ENCODE data around the gene FGR.
A peak's percentile ranks its signal among the peaks of the same experiment; 100 is the strongest.

The FGR gene

DNA sequence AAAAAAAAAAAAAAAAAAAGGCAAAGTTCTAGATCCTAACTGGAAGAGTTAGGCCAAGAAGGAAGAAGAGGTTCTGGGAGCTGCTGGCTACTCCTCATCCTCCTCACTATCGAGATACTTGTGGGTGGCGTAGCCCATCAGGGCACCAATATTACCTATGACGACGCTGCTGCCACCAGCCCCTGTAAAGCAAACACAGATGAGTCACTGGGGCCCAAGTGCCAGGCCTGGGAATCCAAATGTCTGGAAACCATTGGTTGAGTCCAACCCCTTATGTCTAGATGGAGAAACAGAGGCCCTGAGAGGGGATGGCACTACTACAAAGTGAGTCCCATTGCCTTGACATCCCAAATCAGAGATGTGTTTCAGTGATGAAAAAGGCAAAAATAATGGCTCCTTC lies 31.3 kb upstream of the FGR start:
- Mint-ChIP-seq H3K4me3 (no peak overlapping the region), H3K9me3 (no peaks in the 10 kb centered on the region), H3K36me3 (peaks cover 6 to 11% of the 10 kb centered on the region in 2 donors), H3K4me1 (peaks cover 21 to 32% of the 10 kb centered on the region in 2 donors), H3K27ac (no peak overlapping the region), H3K27me3 (no peaks in the 10 kb centered on the region)
- DNase-seq (no peak), ATAC-seq (replicated peaks) (no peak)

DNA sequence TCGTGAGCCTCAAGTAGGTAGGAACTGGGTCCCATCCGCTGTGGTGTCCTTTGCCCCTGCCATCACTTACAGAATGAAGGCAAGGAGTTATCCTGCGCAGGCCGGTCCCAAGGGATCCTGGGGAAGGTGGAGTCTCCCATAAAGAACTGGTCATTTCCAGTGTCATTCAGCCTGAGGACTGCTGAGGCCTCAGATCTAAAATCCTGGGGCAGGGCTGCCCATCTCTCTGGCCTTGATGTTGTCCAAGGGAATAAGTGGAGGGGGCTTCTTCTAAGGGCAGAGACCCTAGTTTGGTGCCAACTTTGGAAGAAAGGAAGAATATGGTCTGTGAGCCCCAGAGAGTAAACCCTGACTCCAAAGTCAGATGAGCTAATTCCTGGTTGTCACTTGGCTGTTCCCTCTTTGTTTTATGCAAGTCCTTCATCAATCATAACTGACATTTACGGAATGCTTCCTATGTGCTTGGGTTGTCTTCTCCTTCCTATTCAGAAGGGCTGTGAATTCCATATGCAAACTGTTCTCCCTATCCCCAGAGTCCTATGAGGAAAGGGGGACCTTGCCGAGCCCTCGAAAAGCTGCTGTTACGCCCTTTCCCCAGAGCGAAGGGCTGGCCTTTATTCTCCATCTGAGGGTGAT lies 30.1 kb upstream of the FGR start:
- no peaks in the 10 kb centered on the region for H3K9me3 Mint-ChIP-seq
- peaks cover 31 to 40% of the 10 kb centered on the region in 2 donors for H3K4me1 Mint-ChIP-seq
- H3K36me3 Mint-ChIP-seq: peaks cover 6 to 11% of the 10 kb centered on the region in 2 donors

DNA sequence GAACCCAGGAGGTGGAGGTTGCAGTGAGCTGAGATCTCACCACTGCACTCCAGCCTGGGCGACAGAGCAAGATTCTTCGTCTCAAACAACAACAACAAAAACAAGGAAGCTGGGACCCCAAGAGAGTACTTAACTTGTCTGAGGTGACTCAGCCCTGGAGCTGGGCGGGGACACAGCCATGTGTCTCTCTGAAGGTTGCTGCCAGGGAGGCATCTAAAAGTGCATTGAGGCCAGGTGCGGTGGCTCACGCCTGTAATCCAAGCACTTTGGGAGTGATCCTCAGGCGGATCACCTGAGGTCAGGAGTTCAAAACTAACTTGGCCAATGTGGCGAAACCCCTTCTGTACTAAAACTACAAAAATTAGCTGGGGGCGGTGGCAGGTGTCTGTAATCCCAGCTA lies 29.3 kb upstream of the FGR start:
- ATAC-seq (replicated peaks): no peak
- peaks cover 37 to 45% of the 10 kb centered on the region in 2 donors for H3K4me1 Mint-ChIP-seq
- no peak for DNase-seq
- H3K4me3 Mint-ChIP-seq: no peak overlapping the region
- no peak overlapping the region for H3K27ac Mint-ChIP-seq
- H3K36me3 Mint-ChIP-seq: peaks cover 6 to 11% of the 10 kb centered on the region in 2 donors
- no peaks in the 10 kb centered on the region for H3K27me3 Mint-ChIP-seq
- no peaks in the 10 kb centered on the region for H3K9me3 Mint-ChIP-seq

More for the DNA sequence above, 30.1 kb upstream of the FGR start:
- H3K27me3 Mint-ChIP-seq: no peaks in the 10 kb centered on the region
- ATAC-seq (replicated peaks) (no peak), DNase-seq (no peak)
- H3K4me3 Mint-ChIP-seq: no peak overlapping the region
- no peak overlapping the region for H3K27ac Mint-ChIP-seq

DNA sequence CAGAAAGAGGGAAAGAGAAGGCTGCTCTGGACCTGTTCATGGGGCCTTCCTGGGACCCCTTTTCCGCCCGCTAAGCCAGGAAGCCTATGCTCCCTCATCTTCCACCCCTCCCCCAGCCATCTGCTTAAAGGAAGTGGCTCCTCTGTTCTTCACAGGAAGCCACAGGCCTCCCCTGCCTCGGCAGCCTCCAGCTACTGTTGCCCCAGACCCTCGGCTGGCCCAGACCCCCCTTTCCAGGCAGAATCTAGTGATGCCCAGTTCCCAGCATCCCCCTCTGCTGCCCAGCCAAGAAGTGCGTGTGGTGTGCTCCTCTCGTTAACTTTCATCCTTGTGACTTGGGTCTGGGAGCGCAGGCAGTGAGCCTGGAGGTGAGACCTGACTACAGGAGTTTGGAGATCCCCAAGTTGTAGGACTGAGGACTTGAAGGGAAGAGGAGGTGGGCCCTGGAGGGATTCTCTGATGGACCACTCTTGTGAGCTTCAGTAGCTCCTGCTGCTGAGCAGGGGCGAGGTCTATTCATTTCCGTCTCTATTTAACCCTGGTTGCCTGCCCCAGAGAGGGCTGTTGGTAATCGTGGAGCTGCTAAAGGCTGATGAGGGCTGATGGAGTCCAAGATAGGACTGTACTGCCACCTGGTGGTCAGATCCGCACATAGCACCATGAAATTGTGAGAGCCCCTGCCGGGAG lies 27.9 kb upstream of the FGR start:
- H3K9me3 Mint-ChIP-seq: no peaks in the 10 kb centered on the region
- ATAC-seq (replicated peaks): peak; percentile 60 to 64
- peak; percentile 83 for DNase-seq
- no peaks in the 10 kb centered on the region for H3K27me3 Mint-ChIP-seq
- peaks cover 4 to 11% of the 10 kb centered on the region in 2 donors for H3K36me3 Mint-ChIP-seq
- peak overlapping the region; percentile 100 for H3K27ac Mint-ChIP-seq
- H3K4me3 Mint-ChIP-seq: peak overlapping the region; percentile 73 to 75
- H3K4me1 Mint-ChIP-seq: peaks cover 46 to 52% of the 10 kb centered on the region in 2 donors

DNA sequence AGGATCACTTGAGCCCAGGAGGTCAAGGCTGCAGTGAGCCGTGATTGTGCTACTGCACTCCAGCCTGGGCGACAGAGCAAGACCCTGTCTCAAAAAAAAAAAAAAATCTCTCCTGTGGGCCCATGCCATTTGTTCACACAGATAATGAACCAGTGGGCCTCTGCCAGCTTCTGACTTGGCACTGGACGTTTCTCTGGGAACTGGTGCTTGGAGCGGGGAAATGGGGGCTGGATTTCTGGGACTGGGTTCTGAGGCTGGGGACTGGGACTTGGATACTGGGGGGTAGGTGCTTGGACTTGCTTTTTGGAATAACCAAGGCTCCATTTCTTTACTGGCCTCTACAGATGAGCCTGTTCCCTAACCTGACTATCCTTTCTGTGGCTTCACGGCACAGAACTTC lies 27.3 kb upstream of the FGR start:
- Mint-ChIP-seq H3K36me3 (peaks cover 4 to 8% of the 10 kb centered on the region in 2 donors), H3K9me3 (no peaks in the 10 kb centered on the region), H3K27ac (peak overlapping the region; percentile 100), H3K27me3 (no peaks in the 10 kb centered on the region), H3K4me1 (peaks cover 46 to 52% of the 10 kb centered on the region in 2 donors), H3K4me3 (no peak overlapping the region)
- no peak for DNase-seq
- ATAC-seq (replicated peaks): no peak

DNA sequence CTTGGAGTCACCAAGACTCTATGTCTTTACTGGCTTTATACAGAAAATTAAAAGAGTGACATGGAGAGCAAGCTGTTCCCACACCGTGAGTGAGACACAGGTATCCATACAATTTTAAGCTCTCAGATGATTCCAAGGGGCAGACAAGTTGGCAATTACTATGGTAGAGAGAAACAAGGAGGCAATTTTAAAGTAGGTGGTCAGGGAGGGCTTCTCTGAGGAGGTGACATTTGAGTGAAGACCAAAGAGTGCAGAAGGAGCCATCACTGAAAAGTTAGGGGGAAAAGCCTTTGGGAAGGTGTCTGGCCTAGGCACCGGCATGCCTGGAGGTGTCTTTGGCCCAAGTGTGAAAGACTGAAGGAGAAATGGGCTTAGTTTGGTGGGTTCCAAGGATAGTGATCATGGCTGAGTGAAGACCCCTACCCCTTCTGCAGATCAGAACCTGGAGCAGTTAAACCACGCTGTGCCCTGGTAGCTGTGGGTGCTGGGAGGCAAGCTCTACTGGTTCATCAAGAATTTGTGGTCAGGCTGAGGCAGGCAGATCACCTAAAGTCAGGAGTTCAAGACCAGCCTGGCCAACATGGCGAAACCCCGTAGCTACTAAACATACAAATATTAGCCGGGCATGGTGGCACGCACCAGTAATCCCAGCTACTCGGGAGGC lies 26.6 kb upstream of the FGR start:
- ATAC-seq (replicated peaks) (no peak), DNase-seq (no peak)
- Mint-ChIP-seq H3K27ac (peak overlapping the region; percentile 68), H3K4me3 (peak overlapping the region in 1 of 2 donors; percentile 13), H3K4me1 (peaks cover 44 to 55% of the 10 kb centered on the region in 2 donors), H3K9me3 (no peaks in the 10 kb centered on the region), H3K36me3 (peaks cover 4% of the 10 kb centered on the region in 2 donors), H3K27me3 (no peaks in the 10 kb centered on the region)

DNA sequence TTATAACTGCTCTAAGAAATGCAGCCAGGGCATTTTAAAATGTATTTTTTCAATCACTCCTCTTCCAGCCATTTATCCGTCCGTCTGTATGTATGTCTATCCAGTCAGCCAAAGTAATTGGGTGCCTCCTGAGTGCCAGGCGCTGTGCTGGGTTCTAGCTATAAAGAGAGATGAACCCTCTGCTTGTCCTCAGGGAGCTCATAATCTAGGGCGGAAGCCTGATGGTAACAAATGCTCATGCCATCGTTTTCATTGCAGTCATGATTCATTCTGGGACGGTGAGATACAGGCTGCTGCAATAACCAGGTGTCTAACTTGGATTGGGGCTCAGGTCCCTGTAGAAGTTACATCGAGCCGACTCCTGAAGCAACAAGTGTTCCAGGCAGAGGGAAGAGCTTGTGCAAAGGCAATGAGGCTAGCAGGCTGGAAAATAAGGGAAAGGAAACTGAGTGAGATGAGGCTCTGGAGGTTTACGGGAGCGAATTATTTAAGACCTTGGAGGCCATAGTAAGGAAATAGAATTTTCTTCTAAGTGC lies 25.4 kb upstream of the FGR start:
- no peak for DNase-seq
- Mint-ChIP-seq H3K4me3 (peak overlapping the region; percentile 89 to 93), H3K27ac (peak overlapping the region; percentile 99), H3K4me1 (peaks cover 49 to 67% of the 10 kb centered on the region in 2 donors), H3K9me3 (no peaks in the 10 kb centered on the region), H3K27me3 (no peaks in the 10 kb centered on the region), H3K36me3 (no peaks in the 10 kb centered on the region)
- no peak for ATAC-seq (replicated peaks)

DNA sequence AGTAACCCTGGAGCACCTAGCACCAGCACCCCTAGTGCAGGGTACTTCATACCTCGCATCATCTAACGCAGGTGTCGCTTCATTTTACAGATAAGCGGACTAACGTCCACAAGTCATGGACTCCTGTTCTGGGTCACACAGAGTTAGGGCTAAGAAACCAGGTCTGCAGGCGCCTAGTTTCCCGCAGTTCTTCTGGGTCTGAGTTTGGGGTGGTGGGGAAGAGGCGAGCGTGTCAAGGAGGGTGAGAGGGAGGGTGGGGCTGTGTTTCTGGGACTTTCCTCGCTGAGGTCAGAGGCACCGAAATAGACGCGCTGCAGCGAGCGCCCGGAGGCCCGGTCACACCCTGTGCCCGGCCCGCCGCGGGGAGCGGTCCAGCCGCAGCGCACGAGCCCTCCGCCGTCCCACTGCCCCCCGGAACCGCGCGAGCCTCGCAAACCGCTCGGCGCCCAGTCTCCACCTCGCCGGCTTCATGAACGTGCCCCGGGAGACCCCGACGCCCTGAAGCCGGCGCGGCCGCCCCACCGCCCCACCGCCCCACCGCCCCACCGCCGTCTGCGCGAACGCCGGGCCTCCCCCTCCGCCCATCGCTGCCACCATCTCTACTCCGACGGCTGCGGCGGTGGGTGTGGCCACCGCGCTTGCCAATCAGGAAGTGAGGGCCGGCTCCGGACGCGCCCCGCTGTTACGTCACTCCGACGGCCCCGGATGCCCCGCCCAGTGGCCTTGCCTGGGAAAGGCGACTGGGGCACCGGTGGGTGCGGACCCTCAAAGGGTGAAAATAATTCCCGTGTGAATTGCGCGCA lies 24.7 kb upstream of the FGR start:
- H3K36me3 Mint-ChIP-seq: no peaks in the 10 kb centered on the region
- peak overlapping the region; percentile 99 for H3K27ac Mint-ChIP-seq
- no peaks in the 10 kb centered on the region for H3K27me3 Mint-ChIP-seq
- H3K4me1 Mint-ChIP-seq: peaks cover 55 to 74% of the 10 kb centered on the region in 2 donors
- no peaks in the 10 kb centered on the region for H3K9me3 Mint-ChIP-seq
- ATAC-seq (replicated peaks) (peak; percentile 78 to 81), DNase-seq (peak; percentile 87)
- peak overlapping the region; percentile 89 to 93 for H3K4me3 Mint-ChIP-seq

DNA sequence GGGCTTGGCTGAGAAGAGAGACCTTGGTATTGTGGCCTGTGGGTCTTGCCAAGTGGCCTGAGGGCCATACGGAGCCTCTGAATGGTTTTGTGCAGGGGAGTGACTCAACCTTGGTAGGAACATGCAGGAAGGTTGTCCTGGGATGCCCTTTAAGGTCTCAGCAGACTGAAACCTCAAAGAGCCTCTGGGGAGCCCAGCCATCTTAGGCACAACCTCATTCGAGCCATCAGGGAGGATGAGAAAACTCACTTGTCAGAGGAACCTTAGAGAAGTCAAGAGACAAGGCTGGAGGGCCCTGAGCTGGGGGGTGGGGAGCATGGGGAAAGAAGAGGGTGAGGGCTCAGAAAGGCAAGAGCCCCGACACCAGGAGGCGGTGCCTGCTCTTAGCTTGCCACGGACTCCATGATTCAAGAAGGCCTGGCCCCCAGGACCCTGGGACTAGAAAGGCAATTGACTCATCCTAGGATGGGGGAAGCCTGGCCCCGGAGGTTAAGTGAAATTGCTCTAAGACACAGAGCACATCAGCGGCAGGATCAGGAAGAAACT lies 24.0 kb upstream of the FGR start:
- DNase-seq: peak; percentile 78
- peak; percentile 46 to 50 for ATAC-seq (replicated peaks)
- no peaks in the 10 kb centered on the region for H3K36me3 Mint-ChIP-seq
- peaks cover 55 to 75% of the 10 kb centered on the region in 2 donors for H3K4me1 Mint-ChIP-seq
- peak overlapping the region; percentile 99 for H3K27ac Mint-ChIP-seq
- H3K27me3 Mint-ChIP-seq: no peaks in the 10 kb centered on the region
- no peaks in the 10 kb centered on the region for H3K9me3 Mint-ChIP-seq
- H3K4me3 Mint-ChIP-seq: peak overlapping the region; percentile 80 to 89

DNA sequence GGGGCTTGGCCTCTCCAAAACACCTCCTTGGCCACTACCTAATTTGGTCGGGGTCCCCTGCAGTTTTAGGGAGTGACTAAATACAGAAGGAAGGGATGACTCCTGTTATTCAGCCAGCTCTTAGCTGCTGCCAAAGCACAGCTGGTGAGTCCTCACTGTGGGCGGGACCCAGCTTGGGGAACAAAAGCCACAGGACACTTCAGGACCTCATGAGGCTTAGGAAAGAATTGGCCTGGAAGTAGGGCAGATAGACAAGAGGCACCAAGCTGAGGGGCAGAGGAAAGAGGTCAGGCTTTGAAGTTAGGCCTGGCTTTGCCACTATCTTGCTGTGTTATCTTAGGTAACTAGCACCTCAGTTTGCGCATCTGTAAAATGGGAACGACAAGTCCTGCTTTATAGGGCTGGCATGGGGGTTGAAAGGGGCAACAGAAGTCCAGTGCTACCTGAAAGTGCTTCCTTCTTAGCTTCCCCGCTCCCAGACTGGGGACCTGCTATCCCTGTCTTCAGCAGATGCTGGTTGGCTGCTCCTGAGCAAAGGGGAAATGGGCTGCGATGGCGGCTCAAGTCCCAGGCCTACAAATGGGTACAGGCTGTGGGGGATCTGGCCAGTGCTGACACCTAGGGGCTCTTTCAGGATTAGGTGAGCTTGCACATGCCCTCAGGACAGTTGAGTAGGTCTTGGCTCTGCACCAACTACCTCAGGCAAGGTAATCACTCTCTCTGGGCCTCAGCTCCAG lies 21.3 kb upstream of the FGR start:
- no peaks in the 10 kb centered on the region for H3K27me3 Mint-ChIP-seq
- no peaks in the 10 kb centered on the region for H3K9me3 Mint-ChIP-seq
- DNase-seq (no peak), ATAC-seq (replicated peaks) (no peak)
- H3K4me1 Mint-ChIP-seq: peaks cover 41 to 61% of the 10 kb centered on the region in 2 donors
- no peak overlapping the region for H3K27ac Mint-ChIP-seq
- H3K36me3 Mint-ChIP-seq: no peaks in the 10 kb centered on the region
- H3K4me3 Mint-ChIP-seq: no peak overlapping the region

DNA sequence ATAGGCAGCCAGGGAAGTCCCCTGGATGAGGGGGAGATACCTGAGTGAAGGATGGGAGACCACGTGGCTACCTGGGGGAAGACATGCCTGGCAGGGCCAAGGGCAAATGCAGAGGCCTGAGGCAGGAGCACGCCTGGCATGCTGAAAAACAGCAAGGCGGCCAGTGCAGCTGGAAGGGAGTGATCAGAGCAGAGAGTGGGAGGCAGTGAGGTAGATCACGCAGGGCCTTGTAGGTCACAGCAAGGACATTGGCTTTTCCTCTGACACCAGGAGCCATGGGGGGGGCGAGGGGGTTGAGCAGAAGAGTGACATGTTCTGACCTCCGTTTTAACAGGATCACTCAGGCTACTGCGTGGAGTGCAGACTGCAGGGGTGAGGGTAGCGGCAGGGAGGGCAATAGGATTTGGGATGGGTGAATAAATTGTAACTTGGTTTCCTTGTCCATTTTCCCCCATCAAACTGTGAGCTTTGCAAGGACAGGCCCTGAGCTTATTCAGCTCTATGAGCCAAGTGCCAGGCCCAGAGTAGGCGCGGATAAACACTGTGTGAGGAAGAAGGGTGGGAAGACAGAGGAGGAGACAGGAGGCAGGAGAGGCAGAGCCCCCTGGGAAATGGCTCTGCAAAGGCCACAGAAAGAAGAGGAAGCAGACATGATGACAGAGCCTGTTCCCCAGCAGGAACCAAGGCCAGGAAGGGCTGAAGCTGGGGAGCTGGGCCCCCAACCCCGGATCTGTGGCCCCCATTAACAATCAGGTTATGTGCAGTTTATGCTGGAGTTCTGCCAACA lies 20.4 kb upstream of the FGR start:
- H3K4me1 Mint-ChIP-seq: peaks cover 40 to 60% of the 10 kb centered on the region in 2 donors
- no peaks in the 10 kb centered on the region for H3K27me3 Mint-ChIP-seq
- H3K36me3 Mint-ChIP-seq: no peaks in the 10 kb centered on the region
- peak overlapping the region; percentile 10 for H3K27ac Mint-ChIP-seq
- DNase-seq (no peak), ATAC-seq (replicated peaks) (no peak)
- H3K9me3 Mint-ChIP-seq: no peaks in the 10 kb centered on the region
- no peak overlapping the region for H3K4me3 Mint-ChIP-seq

DNA sequence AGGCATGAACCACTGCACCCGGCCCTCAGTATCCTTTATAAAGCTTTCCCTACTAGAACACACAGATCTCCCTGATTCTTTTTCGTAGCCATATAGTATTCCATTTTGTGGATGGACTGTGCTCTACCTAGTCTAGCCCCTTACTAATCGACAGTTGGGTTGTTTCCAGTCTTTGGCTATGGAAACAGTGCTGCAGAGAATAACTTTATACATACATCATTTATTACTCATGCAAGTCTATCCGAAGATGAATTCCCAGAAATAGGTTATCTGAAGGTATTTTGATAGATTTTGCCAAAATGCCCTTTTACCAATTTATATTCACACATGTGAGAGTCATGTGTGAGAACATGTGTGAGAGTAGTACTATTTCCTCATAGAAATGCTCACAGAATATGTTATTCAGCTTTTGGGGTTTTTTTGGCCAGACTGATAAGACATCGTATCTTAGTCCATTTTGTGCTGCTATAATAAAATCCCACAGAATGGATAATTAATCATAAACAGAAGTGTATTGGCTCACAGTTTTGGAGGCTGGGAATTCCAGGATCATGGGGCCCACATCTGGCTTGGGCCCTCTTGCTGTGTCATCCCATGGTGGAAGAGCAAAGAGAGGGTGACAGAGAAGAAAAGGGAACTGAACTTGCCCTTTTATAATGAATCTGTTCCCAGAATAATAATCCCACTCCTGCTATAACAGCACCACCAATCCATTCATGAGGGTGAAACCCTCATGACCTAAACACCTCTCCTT lies 17.3 kb upstream of the FGR start:
- H3K9me3 Mint-ChIP-seq: no peaks in the 10 kb centered on the region
- H3K4me3 Mint-ChIP-seq: no peak overlapping the region
- DNase-seq (no peak), ATAC-seq (replicated peaks) (no peak)
- no peak overlapping the region for H3K27ac Mint-ChIP-seq
- no peaks in the 10 kb centered on the region for H3K27me3 Mint-ChIP-seq
- no peaks in the 10 kb centered on the region for H3K36me3 Mint-ChIP-seq
- peaks cover 27 to 43% of the 10 kb centered on the region in 2 donors for H3K4me1 Mint-ChIP-seq
